ENCODE measurements around the gene SEPTIN1. TPM values are rescaled to one million over a fixed set of nuclear protein-coding genes. Genes with fewer than 3 reads are reported as not detected.
"Not testable (repeated sequence)": the region's sequence is repeated elsewhere in the genome, so short reads cannot be mapped to it uniquely, and the experiment has no call there.

The SEPTIN1 gene
- total RNA-seq, 3 donors from 2014 or later (not counting 1 experiment from before 2014, with no cell fraction given) = 196 to 210 (median 205) TPM

GRCh38 chr16:30348113-30348512 lies 34.2 kb downstream of the SEPTIN1 start:
- H3K27ac ChIP-seq (ENCODE audit: low read length) = no peak overlapping the region
- H3K4me3 ChIP-seq (ENCODE audit: low read length) = no peak overlapping the region
- intact Hi-C loops (cut with micrococcal nuclease) = no loop called here
- H3K9me3 Mint-ChIP-seq = no peaks in the 10 kb centered on the region
- H3K9me3 ChIP-seq (ENCODE audit: control insufficient read depth, insufficient read depth, low read length) = no peaks in the 10 kb centered on the region
- DNase-seq (no peak), ATAC-seq (no peak)
- H3K36me3 Mint-ChIP-seq = no peaks in the 10 kb centered on the region
- H3K36me3 ChIP-seq (ENCODE audit: control insufficient read depth, insufficient read depth, low read length) = peaks cover 24% of the 10 kb centered on the region
- 98% methylated on average over 8 of the region's 8 CpGs for WGBS (ENCODE audit: insufficient coverage)
- H3K4me1 Mint-ChIP-seq = peaks cover 41 to 44% of the 10 kb centered on the region in 2 donors
- no peak for TF ChIP-seq CTCF (IDR thresholded peaks at IDR 0.05)
- no peaks in the 10 kb centered on the region for H3K27me3 Mint-ChIP-seq (ENCODE audit: low read depth in 2 of 2)
- H3K4me1 ChIP-seq (ENCODE audit: control insufficient read depth, insufficient read depth, low read length) = peaks cover 45% of the 10 kb centered on the region
- H3K27ac Mint-ChIP-seq = no peak overlapping the region
- H3K4me3 Mint-ChIP-seq = no peak overlapping the region
- H3K27me3 ChIP-seq (ENCODE audit: control insufficient read depth, insufficient read depth, low read length) = no peaks in the 10 kb centered on the region

GRCh38 chr16:30346286-30346685 lies 36.1 kb downstream of the SEPTIN1 start:
- no peak overlapping the region for H3K27ac Mint-ChIP-seq
- Histone ChIP-seq H3K36me3 (ENCODE audit: control insufficient read depth, insufficient read depth, low read length) (peaks cover 5% of the 10 kb centered on the region), H3K27me3 (ENCODE audit: control insufficient read depth, insufficient read depth, low read length) (no peaks in the 10 kb centered on the region), H3K9me3 (ENCODE audit: control insufficient read depth, insufficient read depth, low read length) (no peaks in the 10 kb centered on the region), H3K27ac (ENCODE audit: low read length) (no peak overlapping the region), H3K4me1 (ENCODE audit: control insufficient read depth, insufficient read depth, low read length) (peaks cover 33% of the 10 kb centered on the region), H3K4me3 (ENCODE audit: low read length) (no peak overlapping the region)
- ATAC-seq (no peak), DNase-seq (no peak)
- TF ChIP-seq CTCF (IDR thresholded peaks at IDR 0.05) = no peak
- 99% methylated on average over 3 of the region's 3 CpGs for WGBS (ENCODE audit: insufficient coverage)
- no peak overlapping the region for H3K4me3 Mint-ChIP-seq
- H3K36me3 Mint-ChIP-seq = no peaks in the 10 kb centered on the region
- intact Hi-C loops (cut with micrococcal nuclease) = no loop called here
- H3K27me3 Mint-ChIP-seq (ENCODE audit: low read depth in 2 of 2) = no peaks in the 10 kb centered on the region
- no peaks in the 10 kb centered on the region for H3K9me3 Mint-ChIP-seq
- H3K4me1 Mint-ChIP-seq = peaks cover 26% of the 10 kb centered on the region in 2 donors

- H3K4me3 Mint-ChIP-seq; H3K4me1 ChIP-seq (ENCODE audit: control insufficient read depth, insufficient read depth, low read length); H3K27me3 ChIP-seq (ENCODE audit: control insufficient read depth, insufficient read depth, low read length); H3K9me3 Mint-ChIP-seq; ATAC-seq; H3K36me3 Mint-ChIP-seq; H3K9me3 ChIP-seq (ENCODE audit: control insufficient read depth, insufficient read depth, low read length); H3K27me3 Mint-ChIP-seq (ENCODE audit: low read depth in 2 of 2); H3K27ac ChIP-seq (ENCODE audit: low read length); intact Hi-C loops (cut with micrococcal nuclease); H3K27ac Mint-ChIP-seq; DNase-seq; H3K4me1 Mint-ChIP-seq; H3K4me3 ChIP-seq (ENCODE audit: low read length); H3K36me3 ChIP-seq (ENCODE audit: control insufficient read depth, insufficient read depth, low read length): not testable (repeated sequence)
- WGBS (ENCODE audit: insufficient coverage) = 95% methylated on average over 9 of the region's 11 CpGs
Observed at GRCh38 chr16:30343491-30343820, 38.9 kb downstream of the SEPTIN1 start.

DNA sequence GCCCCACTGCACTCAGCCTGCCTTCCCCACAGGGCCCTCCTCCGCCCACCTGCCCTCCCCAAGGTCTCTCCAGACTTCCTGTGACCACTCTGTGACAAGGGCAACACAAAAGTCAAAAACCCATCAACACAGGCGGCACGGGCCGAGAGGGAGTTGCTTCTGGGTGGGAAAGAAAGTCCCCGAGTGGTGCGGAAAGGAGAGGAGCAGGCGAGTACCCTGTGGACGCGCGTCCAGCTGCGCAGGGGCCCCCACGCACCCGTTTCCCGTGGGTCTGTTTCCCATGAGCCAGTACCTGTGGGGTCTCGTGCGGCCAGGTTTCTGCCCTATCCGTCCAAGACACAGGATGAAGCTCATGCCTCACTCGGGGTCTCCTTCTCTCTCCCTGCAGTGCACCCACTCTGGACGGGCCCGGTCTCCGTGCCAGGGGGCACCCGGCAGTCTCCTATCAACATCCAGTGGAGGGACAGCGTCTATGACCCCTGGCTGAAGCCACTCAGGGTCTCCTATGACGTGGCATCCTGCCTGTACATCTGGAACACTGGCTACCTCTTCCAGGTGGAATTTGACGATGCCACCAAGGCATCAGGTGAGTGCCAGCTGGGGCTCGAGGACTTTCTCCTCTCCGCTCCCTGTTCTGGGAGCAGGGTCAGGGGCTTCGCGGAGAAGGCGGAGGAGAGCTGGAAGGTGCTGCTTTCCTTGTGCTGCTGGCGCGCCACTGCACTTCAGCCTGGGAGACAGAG lies 39.4 kb downstream of the SEPTIN1 start:
- intact Hi-C loops (cut with micrococcal nuclease) = no loop called here
- no peaks in the 10 kb centered on the region for H3K4me1 Mint-ChIP-seq
- no peak for TF ChIP-seq CTCF (IDR thresholded peaks at IDR 0.05)
- no peaks in the 10 kb centered on the region for H3K9me3 ChIP-seq (ENCODE audit: control insufficient read depth, insufficient read depth, low read length)
- no peaks in the 10 kb centered on the region for H3K36me3 ChIP-seq (ENCODE audit: control insufficient read depth, insufficient read depth, low read length)
- H3K4me3 Mint-ChIP-seq = no peak overlapping the region
- ATAC-seq (no peak), DNase-seq (no peak)
- no peak overlapping the region for H3K27ac ChIP-seq (ENCODE audit: low read length)
- no peak overlapping the region for H3K4me3 ChIP-seq (ENCODE audit: low read length)
- 95% methylated on average over 32 of the region's 32 CpGs for whole genome bisulfite sequencing (ENCODE audit: insufficient coverage)
- no peaks in the 10 kb centered on the region for H3K9me3 Mint-ChIP-seq
- H3K27ac Mint-ChIP-seq = no peak overlapping the region
- no peaks in the 10 kb centered on the region for H3K27me3 ChIP-seq (ENCODE audit: control insufficient read depth, insufficient read depth, low read length)
- peaks cover under 1% of the 10 kb centered on the region for H3K4me1 ChIP-seq (ENCODE audit: control insufficient read depth, insufficient read depth, low read length)
- no peaks in the 10 kb centered on the region for H3K27me3 Mint-ChIP-seq (ENCODE audit: low read depth in 2 of 2)
- no peaks in the 10 kb centered on the region for H3K36me3 Mint-ChIP-seq

DNA sequence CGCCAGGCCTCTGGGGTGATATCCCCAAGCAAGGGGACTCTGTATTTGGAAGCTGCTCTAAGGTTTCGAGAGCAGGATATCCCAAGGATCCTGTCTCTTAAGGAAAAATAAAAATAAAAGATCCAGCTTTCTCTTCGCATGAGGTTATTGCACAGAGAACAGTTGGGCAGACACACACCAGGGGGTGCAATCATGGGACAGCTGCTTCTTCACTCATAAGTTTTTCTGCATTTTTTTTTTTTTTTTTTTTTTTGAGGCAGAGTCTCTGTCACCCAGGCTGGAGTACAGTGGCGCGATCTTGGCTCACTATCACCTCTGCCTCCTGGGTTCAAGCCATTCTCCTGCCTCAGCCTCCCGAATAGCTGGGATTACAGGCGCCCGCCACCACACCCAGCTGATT lies 40.4 kb downstream of the SEPTIN1 start:
- H3K9me3 ChIP-seq (ENCODE audit: control insufficient read depth, insufficient read depth, low read length); H3K27ac Mint-ChIP-seq; H3K27me3 Mint-ChIP-seq (ENCODE audit: low read depth in 2 of 2); H3K36me3 ChIP-seq (ENCODE audit: control insufficient read depth, insufficient read depth, low read length); H3K4me3 ChIP-seq (ENCODE audit: low read length); H3K4me1 Mint-ChIP-seq; H3K4me3 Mint-ChIP-seq; intact Hi-C loops (cut with micrococcal nuclease); ATAC-seq; H3K36me3 Mint-ChIP-seq; H3K9me3 Mint-ChIP-seq; H3K4me1 ChIP-seq (ENCODE audit: control insufficient read depth, insufficient read depth, low read length); H3K27ac ChIP-seq (ENCODE audit: low read length); H3K27me3 ChIP-seq (ENCODE audit: control insufficient read depth, insufficient read depth, low read length): not testable (repeated sequence)
- 98% methylated on average over 8 of the region's 8 CpGs for WGBS (ENCODE audit: insufficient coverage)
- peak in 1 of 2 donors; percentile 23 for DNase-seq
